Stimulated activated CD4-positive, alpha-beta T cell treated with anti-CD3 and anti-CD28 coated beads, Interleukin-1b, Interleukin-23, amount 100 ng/mL, for 1 hour (primary cell): ENCODE data around the gene PTPN13.
"Not testable (repeated sequence)": the region's sequence is repeated elsewhere in the genome, so short reads cannot be mapped to it uniquely, and the experiment has no call there.

Experiments
- DNase-seq, 2 donors: peaks; one replicate each; pipeline ENCODE4 v3.0.0-alpha.2; 2020; ENCODE audit warnings: low read depth in 2 of 2

Gene PTPN13

DNA sequence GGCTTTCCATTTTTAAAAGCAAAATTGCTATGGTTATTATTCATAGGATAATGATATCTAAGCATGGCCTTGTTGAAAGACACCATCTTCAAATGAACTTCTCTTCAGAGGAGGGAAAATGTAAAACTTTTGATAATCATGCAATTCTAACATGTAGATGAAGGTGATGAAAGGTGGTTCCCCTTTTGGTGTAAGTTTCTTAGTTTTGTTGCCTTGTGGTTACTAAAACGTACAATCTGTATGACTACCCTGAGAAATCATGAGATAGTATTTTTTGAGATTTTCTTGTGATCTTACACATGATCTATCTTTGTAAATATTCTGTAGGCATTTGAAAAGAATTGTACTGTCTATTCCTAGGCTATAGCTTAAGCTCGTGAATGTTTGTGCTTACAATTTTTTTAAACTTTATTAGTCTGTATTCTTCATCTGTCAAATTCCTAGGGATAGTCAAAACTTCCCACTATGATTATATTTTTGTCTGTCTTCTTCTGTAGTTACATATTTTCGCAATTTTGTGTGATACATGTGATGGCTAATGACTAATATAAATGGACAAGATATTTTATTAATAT lies 47.5 kb downstream of the PTPN13 start:
- DNase-seq: no peak

DNA sequence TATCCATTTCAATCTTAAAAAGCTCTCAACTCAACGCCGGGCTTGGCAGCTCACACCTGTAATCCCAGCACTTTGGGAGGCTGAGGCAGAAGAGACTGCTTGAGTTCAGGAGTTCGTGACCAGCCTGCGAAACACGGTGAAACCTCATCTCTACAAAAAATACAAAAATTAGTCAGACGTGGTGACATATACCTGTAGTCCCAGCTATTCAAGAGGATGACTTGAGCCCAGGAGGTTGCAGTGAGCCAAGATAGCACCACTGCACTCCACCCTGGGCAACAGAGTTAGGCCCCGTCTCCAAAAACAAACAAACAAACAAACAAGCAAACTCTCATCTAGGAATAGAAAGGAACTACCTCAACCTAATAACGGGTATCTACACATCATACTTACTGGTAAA lies 50.8 kb downstream of the PTPN13 start:
- DNase-seq: no peak

DNA sequence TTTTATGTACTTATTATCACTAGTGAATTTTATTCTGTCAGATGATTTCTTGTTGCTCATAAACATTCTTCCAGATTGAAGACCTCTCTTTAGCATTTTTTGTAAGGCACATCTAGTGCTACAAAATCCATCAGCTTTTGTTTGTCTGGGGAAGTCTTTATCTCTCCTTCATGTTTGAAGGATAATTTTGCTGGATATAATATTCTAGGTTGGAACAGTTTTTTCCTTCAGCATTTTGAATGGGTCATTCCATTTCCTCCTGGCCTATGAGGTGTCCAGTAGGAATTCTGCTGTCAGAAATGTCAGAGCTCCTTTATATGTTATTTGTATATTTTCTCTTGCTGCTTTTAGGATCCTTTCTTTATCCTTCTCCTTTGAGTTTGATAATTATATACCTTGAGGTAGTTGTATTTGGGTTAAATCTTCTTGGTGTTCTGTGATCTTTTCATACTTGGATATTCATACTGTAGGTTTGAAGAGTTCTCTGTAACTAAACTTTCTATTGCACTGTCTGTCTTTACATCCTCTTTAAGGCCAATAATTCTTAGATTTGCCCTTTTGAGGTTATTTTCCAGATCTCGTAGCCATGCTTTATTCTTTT lies 58.3 kb downstream of the PTPN13 start:
- no peak for DNase-seq

DNA sequence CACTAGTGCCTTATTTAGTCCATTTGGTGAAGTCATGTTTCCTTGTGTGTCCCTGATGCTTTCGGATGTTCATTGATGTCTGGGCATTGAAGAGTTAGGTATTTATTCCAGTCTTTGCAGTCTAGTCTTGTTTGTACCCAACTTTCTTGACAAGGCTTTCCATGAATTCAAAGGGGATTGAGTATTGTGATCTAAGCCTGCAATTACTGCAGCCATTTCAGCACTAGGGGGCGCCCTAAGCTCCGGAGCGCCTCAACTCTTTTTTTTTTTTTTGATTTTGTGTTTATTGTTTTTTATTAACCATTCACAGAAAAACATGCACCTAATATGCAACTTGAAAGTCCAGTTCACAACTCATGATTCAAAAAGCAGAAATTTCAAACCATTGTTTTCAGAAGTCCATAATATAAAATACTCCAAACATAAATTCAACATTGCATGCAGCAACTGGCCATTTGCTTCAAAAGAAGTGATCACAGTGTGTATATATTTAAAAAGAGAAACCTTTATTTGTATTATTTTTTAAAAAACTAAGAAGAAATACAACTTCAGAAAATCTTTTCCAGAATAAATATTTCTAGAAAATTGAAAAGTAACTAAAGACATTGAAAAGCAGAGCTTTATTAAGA lies 59.2 kb downstream of the PTPN13 start:
- DNase-seq: no peak

DNA sequence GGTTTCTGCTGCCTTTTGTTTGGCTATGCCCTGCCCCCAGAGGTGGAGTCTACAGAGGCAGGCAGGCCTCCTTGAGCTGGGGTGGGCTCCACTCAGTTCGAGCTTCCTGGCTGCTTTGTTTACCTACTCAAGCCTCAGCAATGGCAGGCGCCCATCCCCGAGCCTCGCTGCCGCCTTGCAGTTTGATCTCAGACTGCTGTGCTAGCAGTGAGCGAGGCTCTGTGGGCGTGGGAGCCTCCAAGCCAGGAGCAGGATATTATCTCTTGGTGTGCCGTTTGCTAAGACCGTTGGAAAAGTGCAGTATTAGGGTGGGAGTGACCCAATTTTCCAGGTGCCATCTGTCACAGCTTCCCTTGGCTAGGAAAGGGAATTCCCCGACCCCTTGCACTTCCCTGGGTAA lies 62.7 kb downstream of the PTPN13 start:
- DNase-seq: not testable (repeated sequence)

DNA sequence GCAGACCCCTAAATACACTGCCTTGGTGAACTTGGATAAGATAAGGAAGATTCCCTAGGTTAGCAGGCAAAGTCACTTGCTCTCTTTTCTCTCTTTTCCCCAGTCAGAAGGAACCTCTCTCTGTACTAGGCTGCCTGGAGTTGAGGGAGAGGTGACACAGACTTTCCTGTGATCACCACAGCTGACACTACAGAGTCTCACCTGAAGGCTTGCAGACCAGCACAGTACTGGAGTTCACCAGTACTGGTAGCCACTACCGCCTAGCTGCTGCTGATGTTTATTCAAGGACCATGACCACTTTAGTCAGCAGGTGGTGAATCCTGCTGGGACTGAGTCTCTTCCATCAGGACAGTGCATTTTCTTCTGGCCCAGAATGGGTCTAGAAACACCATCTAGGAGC lies 63.3 kb downstream of the PTPN13 start:
- DNase-seq: no peak

DNA sequence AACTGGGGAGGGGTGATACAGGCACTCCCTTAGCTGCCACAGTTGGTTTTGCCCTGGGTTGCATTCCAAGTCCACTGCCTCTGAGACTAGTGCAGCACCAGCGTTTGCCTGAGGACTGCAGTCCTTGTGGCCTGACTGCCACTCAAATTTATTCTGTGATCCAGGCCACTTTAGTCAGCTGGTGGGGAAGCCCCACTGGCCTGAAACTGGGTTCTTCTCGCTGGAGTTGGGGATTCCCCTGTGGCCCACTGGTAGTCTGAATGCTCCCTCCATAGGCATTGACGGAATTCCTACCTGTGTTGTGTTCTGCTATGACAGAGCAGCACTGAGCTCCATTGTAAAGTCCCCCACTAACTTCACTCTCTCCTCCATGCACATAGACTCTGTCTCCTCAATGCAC lies 63.8 kb downstream of the PTPN13 start:
- DNase-seq: no peak

DNA sequence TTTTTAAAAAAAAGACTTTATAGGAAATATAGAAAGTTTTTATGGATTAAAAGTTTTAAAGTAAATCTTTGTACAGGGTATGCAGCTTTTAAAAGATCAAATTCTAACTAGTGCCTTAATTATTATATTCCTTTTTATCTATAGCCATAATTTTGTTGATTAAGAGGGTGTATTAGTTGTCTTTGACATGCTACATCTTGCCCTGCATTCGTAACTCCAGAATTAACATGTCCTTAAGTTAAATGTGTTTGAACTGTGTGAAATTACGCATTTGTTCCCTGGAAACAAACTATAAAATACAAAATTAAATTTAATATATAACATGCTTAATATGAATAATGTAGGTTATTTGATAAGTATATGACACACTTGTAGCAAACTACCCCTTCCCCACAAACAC lies 66.3 kb downstream of the PTPN13 start:
- no peak for DNase-seq

DNA sequence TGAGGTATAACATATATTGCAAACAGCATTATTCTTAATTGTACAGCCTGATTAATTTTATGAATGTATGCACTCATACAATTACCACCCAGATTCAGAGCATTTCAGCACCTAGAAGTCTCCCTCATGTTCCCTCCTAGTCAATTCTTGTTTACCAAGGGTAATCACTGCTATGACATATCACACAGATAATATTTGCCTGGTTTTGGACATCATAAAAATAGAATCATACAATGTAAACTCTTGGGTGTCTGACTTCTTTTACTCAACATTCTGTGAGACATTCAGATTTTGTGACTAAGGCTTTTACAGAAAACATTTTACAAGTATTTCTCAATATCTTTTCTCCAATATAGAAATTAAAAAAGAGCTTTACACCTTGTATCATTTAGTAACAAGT lies 66.9 kb downstream of the PTPN13 start:
- DNase-seq: no peak

DNA sequence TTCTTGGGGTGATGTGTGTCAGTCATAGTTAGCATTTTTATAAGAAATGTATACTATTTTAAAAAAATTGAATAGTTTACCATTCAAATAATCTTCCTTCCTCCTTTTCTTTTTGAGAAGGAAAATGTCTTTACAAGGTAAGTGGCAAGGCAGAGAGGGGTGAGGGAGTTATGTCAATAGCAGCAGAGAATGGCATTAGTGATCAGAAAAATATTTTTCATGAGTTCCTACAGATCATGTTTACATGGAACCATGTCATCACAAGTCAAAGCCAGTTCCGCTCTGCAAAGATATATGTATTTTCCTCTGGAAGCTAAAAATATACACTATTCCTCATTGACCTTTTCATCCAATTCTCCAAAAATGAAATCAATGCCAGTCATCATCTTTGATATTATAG lies 67.3 kb downstream of the PTPN13 start:
- no peak for DNase-seq

DNA sequence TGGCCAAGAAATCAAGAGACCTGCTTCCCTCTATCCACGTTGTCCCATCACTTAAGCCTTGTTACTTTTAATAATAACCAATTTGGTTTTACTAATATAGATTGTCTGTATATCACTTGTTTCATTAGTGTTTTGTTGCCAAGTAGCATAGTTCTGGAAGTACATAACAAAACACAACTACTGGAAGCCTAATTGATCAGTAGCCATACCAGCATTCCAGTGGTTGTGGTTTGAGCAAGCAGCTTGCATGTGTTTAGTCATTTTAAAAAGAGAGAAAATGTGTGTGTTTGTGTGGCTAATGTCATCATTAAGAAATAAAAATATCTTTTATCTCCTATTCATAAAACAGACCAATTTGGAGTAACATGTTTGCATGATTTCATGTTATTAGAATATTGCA lies 70.8 kb downstream of the PTPN13 start:
- DNase-seq: no peak

DNA sequence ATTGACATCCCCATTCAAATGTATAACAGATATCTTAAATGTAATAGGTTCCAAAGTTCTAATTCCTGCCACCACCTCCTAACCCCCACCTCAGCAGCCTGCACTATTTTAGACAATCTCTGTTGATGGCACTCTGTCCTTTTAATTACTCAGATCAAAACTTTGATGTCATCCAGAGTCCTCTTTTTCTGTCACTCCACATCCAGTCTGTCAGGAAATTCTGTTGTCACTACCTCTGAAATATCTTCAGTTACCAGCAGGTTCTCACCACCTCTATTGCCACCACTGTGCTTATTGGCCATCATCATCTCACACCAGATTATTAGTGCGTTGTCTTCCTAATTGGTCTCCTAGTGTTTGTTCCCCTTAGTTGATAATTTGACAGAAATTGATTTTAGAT lies 76.2 kb downstream of the PTPN13 start:
- DNase-seq: no peak

DNA sequence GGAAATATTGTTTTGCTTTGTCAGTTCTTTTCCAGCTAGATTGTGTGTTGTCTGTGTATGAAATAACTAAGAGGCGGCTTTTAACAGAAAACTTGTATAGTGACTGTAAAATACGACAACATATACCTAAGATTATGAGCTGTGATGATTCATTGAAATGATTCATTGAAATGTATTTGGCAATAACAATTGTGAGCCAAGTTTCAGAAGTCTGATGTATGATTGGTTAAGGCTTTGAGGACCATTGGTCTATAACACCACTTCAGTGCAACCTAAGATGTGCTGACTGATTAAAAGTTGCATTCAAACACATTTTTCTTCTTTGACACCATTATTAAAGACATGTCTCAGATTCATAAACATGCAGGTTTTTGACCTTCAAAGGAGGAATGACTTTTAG lies 76.6 kb downstream of the PTPN13 start:
- no peak for DNase-seq

DNA sequence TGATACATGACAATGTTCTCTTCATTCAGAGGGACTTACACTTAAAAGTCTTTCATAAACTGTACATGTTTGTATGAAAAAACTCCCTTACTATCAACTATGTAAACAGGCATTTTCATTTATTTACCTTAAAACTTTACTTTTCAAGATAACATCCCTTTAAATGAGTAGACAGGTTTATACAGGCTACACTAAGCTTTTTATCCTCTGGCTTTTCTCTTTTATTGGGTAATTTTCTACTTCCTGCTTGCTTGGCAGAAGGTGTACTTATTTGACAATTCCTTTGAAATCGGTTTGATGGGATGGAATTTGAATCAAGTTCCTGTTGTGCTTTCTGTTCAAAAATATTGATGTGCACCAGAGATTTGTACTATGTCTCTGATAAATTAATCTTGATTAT lies 81.4 kb downstream of the PTPN13 start:
- no peak for DNase-seq

DNA sequence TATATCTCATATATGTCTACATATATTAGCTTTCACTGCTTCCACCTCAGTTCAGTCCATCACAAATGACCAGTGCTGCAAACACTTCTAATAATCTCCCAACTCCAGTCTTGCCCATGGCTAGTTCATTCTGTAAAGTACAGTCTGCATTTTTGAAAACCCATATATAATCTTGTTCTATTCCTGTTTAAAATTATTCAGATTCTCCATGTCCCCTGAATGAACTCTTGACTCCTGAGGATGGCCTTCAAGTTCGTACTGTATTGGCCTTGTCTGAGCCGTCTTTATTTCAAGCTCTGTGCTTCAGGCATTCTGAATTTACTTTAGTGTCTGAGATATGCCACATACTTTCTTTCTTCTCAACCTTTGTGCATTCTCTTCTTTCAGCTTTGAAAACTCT lies 84.7 kb downstream of the PTPN13 start:
- no peak for DNase-seq

DNA sequence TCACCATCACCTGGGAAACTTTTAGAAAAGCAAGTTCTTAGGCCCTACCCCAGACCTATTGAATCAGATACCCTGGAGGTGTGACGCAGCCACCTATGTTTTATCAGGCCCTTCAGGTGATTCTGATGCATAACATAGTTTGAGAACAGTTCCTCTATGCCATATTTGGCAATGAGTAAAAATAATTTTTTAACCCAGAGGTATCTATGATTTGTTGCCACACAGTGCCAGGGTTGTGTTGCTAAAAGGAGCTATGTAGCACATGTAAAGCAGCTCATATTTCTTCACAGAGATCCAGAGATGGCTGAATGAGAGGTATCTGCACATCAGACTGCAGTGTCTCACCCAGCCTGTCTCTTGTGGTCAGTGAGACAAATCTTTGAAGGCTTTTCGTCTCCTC lies 85.3 kb downstream of the PTPN13 start:
- DNase-seq: no peak

DNA sequence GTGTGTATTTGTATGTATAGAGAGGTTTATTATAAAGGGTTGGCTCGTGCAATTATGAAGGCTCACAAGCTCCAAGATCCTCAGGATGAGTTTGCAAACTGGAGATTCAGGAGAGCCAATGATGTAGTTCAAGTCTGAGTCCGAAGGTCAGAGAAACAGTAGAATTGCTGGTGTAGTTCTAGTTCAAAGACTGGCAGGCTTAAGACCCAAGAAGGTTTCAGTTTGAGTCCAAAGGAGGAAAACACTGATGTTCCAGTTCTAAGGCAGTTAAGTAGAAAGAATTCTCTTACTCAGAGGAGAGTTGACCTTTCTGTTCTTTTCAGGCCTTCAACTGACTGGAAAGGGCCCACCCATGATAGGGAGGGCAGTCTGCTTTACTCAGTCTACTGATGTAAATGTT lies 89.1 kb downstream of the PTPN13 start:
- DNase-seq: no peak

DNA sequence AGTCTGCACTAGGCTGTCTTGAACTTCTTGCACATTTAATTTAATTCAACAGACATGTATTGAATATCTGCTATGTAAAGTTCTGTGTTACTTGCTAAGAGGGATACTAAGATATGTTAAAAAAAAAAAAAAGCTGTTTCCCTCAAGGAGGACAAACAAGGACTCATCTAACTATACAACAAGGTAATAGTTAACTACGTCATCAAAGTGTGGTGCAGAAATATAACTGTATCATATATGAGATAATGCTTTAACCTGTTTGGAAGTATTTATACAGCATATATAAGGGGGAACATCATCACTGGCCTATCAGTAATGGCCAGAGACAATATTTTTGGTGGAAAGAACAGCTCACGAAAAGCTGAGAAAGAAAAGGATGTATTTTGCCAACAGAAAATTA lies 89.9 kb downstream of the PTPN13 start:
- DNase-seq: no peak

DNA sequence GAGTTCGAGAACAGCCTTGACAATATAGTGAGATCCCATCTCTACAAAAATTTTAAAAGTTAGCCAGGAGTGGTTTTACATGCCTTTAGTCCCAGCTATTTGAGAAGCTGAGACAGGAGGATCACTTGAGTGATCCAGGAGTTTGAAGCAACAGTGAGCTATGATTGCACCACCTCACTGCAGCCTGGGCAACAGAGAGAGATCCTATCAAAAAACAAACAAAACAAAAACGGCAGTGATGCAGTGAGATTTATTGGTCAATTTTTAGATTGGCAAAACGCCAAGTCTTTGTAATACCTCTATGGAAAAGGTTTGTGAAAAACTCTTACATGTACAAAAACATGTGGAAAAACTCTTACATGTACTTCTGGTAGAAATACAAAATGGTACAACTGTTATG lies 91.3 kb downstream of the PTPN13 start:
- DNase-seq: no peak

DNA sequence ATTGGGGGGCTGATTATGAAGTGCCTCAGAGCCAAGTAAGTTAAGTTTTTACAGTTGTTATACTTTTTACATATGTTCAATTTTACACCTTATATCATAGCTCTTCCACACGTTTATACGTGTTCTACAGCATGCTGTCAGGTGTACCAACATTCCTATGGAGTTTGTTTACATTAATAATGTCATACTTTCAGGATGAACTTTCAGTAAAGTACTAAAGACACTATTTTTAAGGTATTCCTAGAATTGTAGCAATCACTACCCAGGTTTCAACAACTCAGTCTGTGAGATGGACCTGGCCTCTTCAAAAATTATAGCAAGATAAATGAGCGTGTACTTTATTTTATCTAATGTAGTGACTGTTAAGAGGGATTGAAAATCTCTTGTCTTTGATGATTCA lies 92.6 kb downstream of the PTPN13 start:
- DNase-seq: no peak

DNA sequence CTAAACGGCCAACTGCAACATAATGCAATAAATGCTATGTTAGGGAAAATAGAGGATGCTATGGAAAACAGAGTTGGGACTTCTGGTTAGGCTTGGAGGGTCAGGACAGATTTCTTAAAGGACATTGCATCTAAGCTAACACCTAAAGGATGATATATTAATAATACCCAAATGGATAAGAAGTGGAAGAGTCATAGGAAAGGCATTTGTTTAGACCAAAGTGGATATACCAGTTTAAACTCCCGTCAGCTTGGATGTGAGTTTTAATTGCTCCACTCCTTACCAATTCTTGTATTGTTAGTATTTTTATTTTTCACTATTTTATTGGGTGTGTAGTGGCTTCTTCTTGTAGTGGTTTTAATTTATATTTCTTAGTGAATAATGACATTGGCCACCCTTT lies 93.9 kb downstream of the PTPN13 start:
- no peak for DNase-seq

DNA sequence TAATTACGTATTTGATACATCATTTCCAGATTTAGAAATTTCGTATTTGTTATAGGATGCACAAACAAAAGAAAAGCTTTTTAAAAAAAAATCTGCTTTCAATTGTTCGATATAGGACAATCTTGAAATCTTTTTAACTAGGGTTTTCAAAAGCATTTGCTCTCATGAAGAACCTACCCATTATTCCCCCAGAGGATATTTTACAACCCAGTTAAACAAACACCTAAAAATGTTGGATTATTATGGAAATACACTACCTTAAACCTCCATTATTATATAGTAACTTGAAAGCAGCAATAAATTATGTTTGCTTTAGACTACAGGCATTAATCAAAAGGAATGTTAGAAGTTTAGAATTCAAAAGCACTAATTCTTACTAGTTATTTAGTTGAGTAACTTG lies 110.5 kb downstream of the PTPN13 start:
- DNase-seq: no peak

DNA sequence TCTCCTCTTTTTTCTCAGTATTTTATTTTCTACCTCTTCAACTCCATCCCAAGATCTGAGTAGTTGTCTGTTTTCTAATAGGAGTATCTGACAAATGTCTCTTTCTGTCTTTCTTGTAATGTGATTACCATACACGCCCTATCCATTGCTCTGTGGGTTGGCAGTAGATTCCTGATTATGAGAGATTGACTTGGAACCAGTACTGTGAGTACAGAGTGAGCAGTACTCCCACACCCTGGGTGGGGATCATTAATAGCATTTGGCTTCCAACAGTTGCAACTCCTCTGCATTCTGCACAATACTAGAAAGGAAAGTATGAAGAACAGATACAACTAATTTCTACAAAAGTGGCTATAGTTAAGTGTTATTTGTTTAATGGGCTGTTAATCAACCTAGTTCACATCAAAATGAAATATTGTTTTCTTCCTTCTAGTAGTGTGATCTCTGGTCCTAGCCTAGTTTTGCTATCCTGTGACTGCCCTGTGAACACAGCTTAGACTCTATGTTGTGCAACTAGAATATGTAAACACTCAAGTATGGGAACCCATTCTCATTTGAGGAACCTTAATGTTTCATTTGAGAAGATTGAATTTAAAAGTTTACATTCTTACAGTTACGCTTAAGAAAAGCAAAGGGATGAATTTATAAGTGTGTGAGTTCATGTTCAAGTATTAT lies 112.9 kb downstream of the PTPN13 start:
- no peak for DNase-seq
